ENCODE measurements around the gene SLC17A6. TPM values are rescaled to one million over a fixed set of nuclear protein-coding genes. Genes with fewer than 3 reads are reported as not detected.

Gene SLC17A6
- total RNA-seq, 2 experiments from 2014 or later = not detected

GRCh38 chr11:22387126-22387525, 48.9 kb downstream of the SLC17A6 start:
- ChIA-PET CTCF (no interaction called here), POLR2A (no interaction called here)

- CTCF ChIA-PET = no interaction called here
- POLR2A ChIA-PET = no interaction called here
These were observed 51.5 kb downstream of the SLC17A6 start for GRCh38 chr11:22389526-22390282.

GRCh38 chr11:22390283-22390655, 52.1 kb downstream of the SLC17A6 start:
- POLR2A ChIA-PET = no interaction called here

GRCh38 chr11:22392561-22392960, 54.4 kb downstream of the SLC17A6 start:
- CTCF ChIA-PET = interaction anchor here (0.6 kb wide), 1 partner anchor 324 kb away, joined by 3 read pairs; no protein-coding TSS in a partner anchor
- POLR2A ChIA-PET = no interaction called here

More at GRCh38 chr11:22390283-22390655, 52.1 kb downstream of the SLC17A6 start:
- CTCF ChIA-PET = no interaction called here

GRCh38 chr11:22405377-22405776, 67.2 kb downstream of the SLC17A6 start:
- ChIA-PET CTCF (no interaction called here), POLR2A (no interaction called here)

- CTCF ChIA-PET = no interaction called here
- POLR2A ChIA-PET = no interaction called here
These were observed 69.1 kb downstream of the SLC17A6 start for GRCh38 chr11:22407267-22407666.

- ChIA-PET CTCF (no interaction called here), POLR2A (no interaction called here)
These were observed 69.7 kb downstream of the SLC17A6 start for GRCh38 chr11:22407921-22408320.

GRCh38 chr11:22415476-22415875, 77.3 kb downstream of the SLC17A6 start:
- POLR2A ChIA-PET = no interaction called here
- CTCF ChIA-PET = no interaction called here

- ChIA-PET CTCF (no interaction called here), POLR2A (no interaction called here)
These were observed 78.3 kb downstream of the SLC17A6 start for GRCh38 chr11:22416462-22416861.

GRCh38 chr11:22426915-22427314, 88.7 kb downstream of the SLC17A6 start:
- ChIA-PET POLR2A (no interaction called here), CTCF (no interaction called here)

Other genes with a start within 250 kb of the SLC17A6 start
- gene ANO5, start 145.3 kb upstream of the SLC17A6 start, total RNA-seq = not detected